Fibroblast of peridontal ligament (primary cell): Measurements from ENCODE around the gene GALNT16.
"Not testable (repeated sequence)": the region's sequence is repeated elsewhere in the genome, so short reads cannot be mapped to it uniquely, and the experiment has no call there.

Experiments used
- DNase-seq: peaks from one replicate; pipeline ENCODE4 v3.0.0-alpha.2; 2010; ENCODE audit errors: extremely low read depth

GALNT16 gene

GRCh38 chr14:69260190-69260860 is 367 bp downstream of the GALNT16 start:
- peak; percentile 23 for DNase-seq

- no peak for DNase-seq
Observed at GRCh38 chr14:69260861-69261564, 1.1 kb downstream of the GALNT16 start.

- no peak for DNase-seq
Observed at GRCh38 chr14:69261761-69262331, 1.9 kb downstream of the GALNT16 start.

- DNase-seq = no peak
Observed at GRCh38 chr14:69262516-69262915, 2.6 kb downstream of the GALNT16 start.

GRCh38 chr14:69263364-69263763 is 3.4 kb downstream of the GALNT16 start:
- DNase-seq = peak; percentile 100

GRCh38 chr14:69263771-69264170 is 3.8 kb downstream of the GALNT16 start:
- DNase-seq = no peak

- no peak for DNase-seq
Observed at GRCh38 chr14:69266572-69267345, 6.8 kb downstream of the GALNT16 start.

GRCh38 chr14:69267492-69267891 is 7.5 kb downstream of the GALNT16 start:
- no peak for DNase-seq

- peak; percentile 89 for DNase-seq
Observed at GRCh38 chr14:69268223-69268622, 8.3 kb downstream of the GALNT16 start.

- DNase-seq = peak; percentile 45
Observed at GRCh38 chr14:69268763-69269162, 8.8 kb downstream of the GALNT16 start.

- no peak for DNase-seq
Observed at GRCh38 chr14:69269381-69269780, 9.4 kb downstream of the GALNT16 start.

- no peak for DNase-seq
Observed at GRCh38 chr14:69270097-69270496, 10.1 kb downstream of the GALNT16 start.

GRCh38 chr14:69270795-69271708 is 11.1 kb downstream of the GALNT16 start:
- DNase-seq = peak; percentile 25

GRCh38 chr14:69274321-69274720 is 14.4 kb downstream of the GALNT16 start:
- DNase-seq = no peak

GRCh38 chr14:69275331-69275730 is 15.4 kb downstream of the GALNT16 start:
- no peak for DNase-seq

- not testable (repeated sequence) for DNase-seq
Observed at GRCh38 chr14:69277356-69277755, 17.4 kb downstream of the GALNT16 start.

GRCh38 chr14:69280746-69281291 is 20.9 kb downstream of the GALNT16 start:
- no peak for DNase-seq

GRCh38 chr14:69281450-69282169 is 21.7 kb downstream of the GALNT16 start:
- peak; percentile 26 for DNase-seq

- DNase-seq = no peak
Observed at GRCh38 chr14:69282448-69282847, 22.5 kb downstream of the GALNT16 start.

- DNase-seq = no peak
Observed at GRCh38 chr14:69284170-69284569, 24.2 kb downstream of the GALNT16 start.
